ENCODE data around the gene KLK14. TPM values are rescaled to one million over a fixed set of nuclear protein-coding genes. Genes with fewer than 3 reads are reported as not detected.

Gene KLK14
- total RNA-seq, 2 experiments from 2014 or later, result 0.22 TPM; not detected in 1

GRCh38 chr19:51059715-51060114 lies 23.0 kb downstream of the KLK14 start:
- Histone ChIP-seq H3K36me3 (ENCODE audit: insufficient read depth, low read length) (no peaks in the 10 kb centered on the region), H3K27ac (ENCODE audit: low read depth in 1 of 2, low read length in 2 of 2) (no peak overlapping the region), H3K9me3 (ENCODE audit: control insufficient read depth in 1 of 2, insufficient read depth in 1 of 2, low read length in 2 of 2) (peaks cover 0 to 7% of the 10 kb centered on the region in 2 experiments), H3K27me3 (ENCODE audit: control insufficient read depth in 1 of 2, insufficient read depth in 2 of 2, low read length in 2 of 2) (peaks cover 6 to 43% of the 10 kb centered on the region in 2 experiments), H3K4me3 (ENCODE audit: low read length) (no peak overlapping the region), H3K4me1 (ENCODE audit: insufficient read depth, low read length) (no peaks in the 10 kb centered on the region)
- H3K9me3 Mint-ChIP-seq, result no peaks in the 10 kb centered on the region
- intact Hi-C loops (cut with DNase I, micrococcal nuclease), result no loop called here
- no peaks in the 10 kb centered on the region for H3K4me1 Mint-ChIP-seq (ENCODE audit: low read depth)
- no peak for TF ChIP-seq CTCF (IDR thresholded peaks at IDR 0.05)
- POLR2A ChIA-PET, result no interaction called here
- H3K27ac Mint-ChIP-seq, result no peak overlapping the region
- H3K27me3 Mint-ChIP-seq, result peaks cover 56% of the 10 kb centered on the region
- no peak for ATAC-seq (ENCODE audit: poor library complexity)
- no peak for DNase-seq
- no peak overlapping the region for H3K4me3 Mint-ChIP-seq
- CTCF ChIA-PET, result no interaction called here
- H3K36me3 Mint-ChIP-seq (ENCODE audit: low read depth), result no peaks in the 10 kb centered on the region

GRCh38 chr19:51055866-51056265 lies 26.8 kb downstream of the KLK14 start:
- Mint-ChIP-seq H3K36me3 (ENCODE audit: low read depth) (no peaks in the 10 kb centered on the region), H3K4me1 (ENCODE audit: low read depth) (no peaks in the 10 kb centered on the region), H3K27me3 (peaks cover 44% of the 10 kb centered on the region), H3K9me3 (no peaks in the 10 kb centered on the region), H3K4me3 (no peak overlapping the region), H3K27ac (no peak overlapping the region)
- POLR2A ChIA-PET, result no interaction called here
- H3K27me3 ChIP-seq (ENCODE audit: control insufficient read depth in 1 of 2, insufficient read depth in 2 of 2, low read length in 2 of 2), result peaks cover 2 to 26% of the 10 kb centered on the region in 2 experiments
- H3K4me3 ChIP-seq (ENCODE audit: low read length), result no peak overlapping the region
- CTCF ChIA-PET, result no interaction called here
- H3K4me1 ChIP-seq (ENCODE audit: insufficient read depth, low read length), result no peaks in the 10 kb centered on the region
- H3K9me3 ChIP-seq (ENCODE audit: control insufficient read depth in 1 of 2, insufficient read depth in 1 of 2, low read length in 2 of 2), result no peaks in the 10 kb centered on the region
- no peak overlapping the region for H3K27ac ChIP-seq (ENCODE audit: low read depth in 1 of 2, low read length in 2 of 2)
- DNase-seq (no peak), ATAC-seq (ENCODE audit: poor library complexity) (no peak)
- no peak for TF ChIP-seq CTCF (IDR thresholded peaks at IDR 0.05)
- no peaks in the 10 kb centered on the region for H3K36me3 ChIP-seq (ENCODE audit: insufficient read depth, low read length)
- intact Hi-C loops (cut with DNase I, micrococcal nuclease), result no loop called here

- H3K36me3 Mint-ChIP-seq (ENCODE audit: low read depth), result no peaks in the 10 kb centered on the region
- peaks cover 3% of the 10 kb centered on the region for H3K9me3 Mint-ChIP-seq
- Histone ChIP-seq H3K27ac (ENCODE audit: low read depth in 1 of 2, low read length in 2 of 2) (no peak overlapping the region), H3K36me3 (ENCODE audit: insufficient read depth, low read length) (no peaks in the 10 kb centered on the region), H3K9me3 (ENCODE audit: control insufficient read depth in 1 of 2, insufficient read depth in 1 of 2, low read length in 2 of 2) (peaks cover 0 to 6% of the 10 kb centered on the region in 2 experiments), H3K4me3 (ENCODE audit: low read length) (no peak overlapping the region), H3K4me1 (ENCODE audit: insufficient read depth, low read length) (no peaks in the 10 kb centered on the region), H3K27me3 (ENCODE audit: control insufficient read depth in 1 of 2, insufficient read depth in 2 of 2, low read length in 2 of 2) (peaks cover 3 to 6% of the 10 kb centered on the region in 2 experiments)
- H3K27ac Mint-ChIP-seq, result no peak overlapping the region
- DNase-seq (no peak), ATAC-seq (ENCODE audit: poor library complexity) (no peak)
- ChIA-PET POLR2A (no interaction called here), CTCF (no interaction called here)
- H3K4me3 Mint-ChIP-seq, result no peak overlapping the region
- intact Hi-C loops (cut with DNase I, micrococcal nuclease), result no loop called here
- H3K4me1 Mint-ChIP-seq (ENCODE audit: low read depth), result no peaks in the 10 kb centered on the region
- H3K27me3 Mint-ChIP-seq, result peaks cover 21% of the 10 kb centered on the region
- no peak for TF ChIP-seq CTCF (IDR thresholded peaks at IDR 0.05)
Measured at GRCh38 chr19:51047031-51047335, 35.7 kb downstream of the KLK14 start.

Data from CD4-positive, alpha-beta T cell (primary cell).